ENCODE results near the gene ITGBL1. TPM values are rescaled to one million over a fixed set of nuclear protein-coding genes. Genes with fewer than 3 reads are reported as not detected.

Gene ITGBL1
- total RNA-seq, 2 experiments from 2014 or later, result not detected

GRCh38 chr13:101511161-101511560 is 58.7 kb downstream of the ITGBL1 start:
- POLR2A ChIA-PET, result no interaction called here
- no peak overlapping the region for H3K27ac Mint-ChIP-seq
- Histone ChIP-seq H3K9me3 (ENCODE audit: control insufficient read depth in 1 of 2, insufficient read depth in 1 of 2, low read length in 2 of 2) (no peaks in the 10 kb centered on the region), H3K27ac (ENCODE audit: low read depth in 1 of 2, low read length in 2 of 2) (no peak overlapping the region), H3K4me1 (ENCODE audit: insufficient read depth, low read length) (no peaks in the 10 kb centered on the region), H3K4me3 (ENCODE audit: low read length) (no peak overlapping the region), H3K36me3 (ENCODE audit: insufficient read depth, low read length) (no peaks in the 10 kb centered on the region), H3K27me3 (ENCODE audit: control insufficient read depth in 1 of 2, insufficient read depth in 2 of 2, low read length in 2 of 2) (no peaks in the 10 kb centered on the region)
- DNase-seq (no peak), ATAC-seq (ENCODE audit: poor library complexity) (no peak)
- no peak for TF ChIP-seq CTCF (IDR thresholded peaks at IDR 0.05)
- intact Hi-C loops (cut with DNase I, micrococcal nuclease), result no loop called here
- peaks cover 20% of the 10 kb centered on the region for H3K27me3 Mint-ChIP-seq
- H3K4me1 Mint-ChIP-seq (ENCODE audit: low read depth), result no peaks in the 10 kb centered on the region
- CTCF ChIA-PET, result no interaction called here
- no peak overlapping the region for H3K4me3 Mint-ChIP-seq
- H3K9me3 Mint-ChIP-seq, result peaks cover 2% of the 10 kb centered on the region
- H3K36me3 Mint-ChIP-seq (ENCODE audit: low read depth), result no peaks in the 10 kb centered on the region

- Mint-ChIP-seq H3K36me3 (ENCODE audit: low read depth) (no peaks in the 10 kb centered on the region), H3K4me3 (no peak overlapping the region), H3K27me3 (peaks cover 18% of the 10 kb centered on the region), H3K27ac (no peak overlapping the region), H3K4me1 (ENCODE audit: low read depth) (no peaks in the 10 kb centered on the region), H3K9me3 (peaks cover 2% of the 10 kb centered on the region)
- intact Hi-C loops (cut with DNase I, micrococcal nuclease), result no loop called here
- ChIA-PET CTCF (no interaction called here), POLR2A (no interaction called here)
- Histone ChIP-seq H3K4me1 (ENCODE audit: insufficient read depth, low read length) (no peaks in the 10 kb centered on the region), H3K27ac (ENCODE audit: low read depth in 1 of 2, low read length in 2 of 2) (no peak overlapping the region), H3K36me3 (ENCODE audit: insufficient read depth, low read length) (no peaks in the 10 kb centered on the region), H3K9me3 (ENCODE audit: control insufficient read depth in 1 of 2, insufficient read depth in 1 of 2, low read length in 2 of 2) (no peaks in the 10 kb centered on the region), H3K4me3 (ENCODE audit: low read length) (no peak overlapping the region), H3K27me3 (ENCODE audit: control insufficient read depth in 1 of 2, insufficient read depth in 2 of 2, low read length in 2 of 2) (no peaks in the 10 kb centered on the region)
- DNase-seq (no peak), ATAC-seq (ENCODE audit: poor library complexity) (no peak)
- TF ChIP-seq CTCF (IDR thresholded peaks at IDR 0.05), result no peak
Measured at GRCh38 chr13:101511766-101512165, 59.3 kb downstream of the ITGBL1 start.

GRCh38 chr13:101512650-101513049 is 60.2 kb downstream of the ITGBL1 start:
- no peak overlapping the region for H3K4me3 ChIP-seq (ENCODE audit: low read length)
- DNase-seq, result no peak
- CTCF ChIA-PET, result no interaction called here
- H3K4me3 Mint-ChIP-seq, result no peak overlapping the region
- no peaks in the 10 kb centered on the region for H3K9me3 ChIP-seq (ENCODE audit: control insufficient read depth in 1 of 2, insufficient read depth in 1 of 2, low read length in 2 of 2)
- H3K27me3 Mint-ChIP-seq, result peaks cover 16% of the 10 kb centered on the region
- H3K36me3 Mint-ChIP-seq (ENCODE audit: low read depth), result no peaks in the 10 kb centered on the region
- H3K27me3 ChIP-seq (ENCODE audit: control insufficient read depth in 1 of 2, insufficient read depth in 2 of 2, low read length in 2 of 2), result no peaks in the 10 kb centered on the region
- H3K27ac Mint-ChIP-seq, result no peak overlapping the region
- H3K27ac ChIP-seq (ENCODE audit: low read depth in 1 of 2, low read length in 2 of 2), result no peak overlapping the region
- no peaks in the 10 kb centered on the region for H3K36me3 ChIP-seq (ENCODE audit: insufficient read depth, low read length)
- peaks cover 2% of the 10 kb centered on the region for H3K9me3 Mint-ChIP-seq
- no peaks in the 10 kb centered on the region for H3K4me1 ChIP-seq (ENCODE audit: insufficient read depth, low read length)
- no peak for ATAC-seq (ENCODE audit: poor library complexity)
- no peak for TF ChIP-seq CTCF (IDR thresholded peaks at IDR 0.05)
- no peaks in the 10 kb centered on the region for H3K4me1 Mint-ChIP-seq (ENCODE audit: low read depth)
- POLR2A ChIA-PET, result no interaction called here
- intact Hi-C loops (cut with DNase I, micrococcal nuclease), result no loop called here
